GM21390 (cell line): ENCODE results near the gene FOXK2.
"Not testable (repeated sequence)": the region's sequence is repeated elsewhere in the genome, so short reads cannot be mapped to it uniquely, and the experiment has no call there.

Experiments used
- ATAC-seq: cut with Tn5 transposase; IDR thresholded peaks from one replicate; pipeline ENCODE4 v1.9.1; 2021; ENCODE audit not compliant: unreplicated experiment

The FOXK2 gene

DNA sequence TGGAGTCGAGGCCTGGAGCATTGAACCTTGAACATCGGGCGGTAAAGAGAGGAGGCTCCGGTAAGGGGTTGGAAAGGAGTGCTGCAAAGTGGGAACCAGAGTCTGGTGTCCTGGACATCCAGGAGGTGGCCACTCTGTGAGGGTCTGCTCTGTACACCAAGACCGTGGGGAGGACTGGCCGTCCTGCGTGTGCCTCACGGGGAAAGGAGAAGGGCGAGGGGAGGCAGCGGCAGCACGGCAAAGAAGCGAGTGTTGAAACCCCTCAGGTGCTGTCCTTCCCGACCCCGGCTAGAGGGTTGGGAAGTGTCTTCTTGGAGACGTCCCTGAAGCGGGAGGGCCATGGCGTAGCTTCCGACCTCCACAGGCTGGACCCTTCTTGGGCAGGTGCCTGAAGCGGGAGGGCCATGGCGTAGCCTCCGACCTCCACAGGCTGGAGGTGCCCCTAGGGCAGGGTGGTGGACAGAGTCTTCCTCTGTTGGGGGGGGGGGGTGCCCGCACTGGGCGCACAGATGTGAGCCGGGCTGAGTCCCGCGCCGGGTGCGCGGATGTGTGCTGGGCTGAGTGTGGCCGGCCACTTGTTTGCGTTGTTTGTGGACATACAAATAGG lies 42.0 kb downstream of the FOXK2 start:
- ATAC-seq = no peak

- not testable (repeated sequence) for ATAC-seq
Observed at GRCh38 chr17:82562718-82563220, 43.2 kb downstream of the FOXK2 start.

GRCh38 chr17:82563318-82563717 lies 43.8 kb downstream of the FOXK2 start:
- no peak for ATAC-seq

DNA sequence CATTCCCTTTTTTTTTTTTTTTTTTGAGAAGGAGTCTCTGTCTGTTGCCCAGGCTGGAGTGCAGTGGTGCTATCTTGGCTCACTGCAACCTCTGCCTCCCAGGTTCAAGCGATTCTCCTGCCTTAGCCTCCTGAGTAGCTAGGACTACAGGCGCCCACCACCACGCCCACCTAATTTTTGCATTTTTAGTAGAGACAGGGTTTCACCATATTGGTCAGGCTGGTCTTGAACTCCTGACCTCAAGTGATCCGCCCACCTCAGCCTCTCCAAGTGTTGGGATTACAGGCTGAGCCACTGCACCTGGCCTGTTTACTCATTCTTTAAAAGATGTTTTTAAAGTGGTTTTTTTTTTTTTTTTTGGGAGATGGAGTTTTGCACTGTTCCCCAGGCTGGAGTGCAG lies 44.2 kb downstream of the FOXK2 start:
- not testable (repeated sequence) for ATAC-seq

GRCh38 chr17:82564241-82564640 lies 44.7 kb downstream of the FOXK2 start:
- ATAC-seq = no peak

GRCh38 chr17:82565551-82565950 lies 46.0 kb downstream of the FOXK2 start:
- ATAC-seq = no peak

DNA sequence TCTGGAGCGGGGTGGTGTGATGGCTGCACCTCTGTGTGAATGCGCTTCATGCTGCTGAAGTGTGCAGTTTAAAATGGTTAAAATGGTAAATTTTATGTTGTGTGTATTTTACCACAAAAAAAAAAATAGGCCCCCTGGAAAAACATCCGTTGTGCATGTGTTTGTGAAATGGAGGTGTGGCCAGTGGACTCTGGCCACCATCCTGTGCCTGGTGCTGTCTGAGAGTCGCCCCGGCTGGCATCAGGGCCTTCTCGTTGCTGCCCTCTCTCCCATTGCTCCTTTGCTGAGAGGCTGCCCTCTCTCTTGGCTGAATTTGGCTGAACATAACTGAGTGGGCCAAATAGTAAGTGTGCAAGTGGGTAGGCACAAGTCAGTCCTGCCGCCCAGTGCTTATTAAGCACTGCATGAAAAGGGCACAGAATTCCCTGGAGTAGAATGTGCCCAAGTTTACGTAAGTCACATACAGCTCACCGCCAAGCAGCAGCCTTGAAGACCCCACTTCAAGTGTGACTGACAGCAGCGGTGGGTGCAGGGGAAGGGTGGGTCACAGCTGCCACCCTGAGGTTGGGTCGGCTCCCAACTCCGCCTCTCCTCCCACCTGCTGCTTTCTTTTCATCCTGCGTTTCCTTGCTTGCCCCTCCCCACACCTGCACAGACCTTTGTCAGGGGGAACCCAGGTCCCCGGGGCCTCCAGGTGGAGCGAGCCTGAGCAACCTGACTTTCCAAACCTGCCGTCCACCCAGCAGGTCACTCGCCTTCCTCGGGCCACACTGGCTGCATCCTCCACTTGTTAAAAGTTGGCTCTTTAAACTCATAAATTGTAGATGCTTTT lies 46.8 kb downstream of the FOXK2 start:
- no peak for ATAC-seq

DNA sequence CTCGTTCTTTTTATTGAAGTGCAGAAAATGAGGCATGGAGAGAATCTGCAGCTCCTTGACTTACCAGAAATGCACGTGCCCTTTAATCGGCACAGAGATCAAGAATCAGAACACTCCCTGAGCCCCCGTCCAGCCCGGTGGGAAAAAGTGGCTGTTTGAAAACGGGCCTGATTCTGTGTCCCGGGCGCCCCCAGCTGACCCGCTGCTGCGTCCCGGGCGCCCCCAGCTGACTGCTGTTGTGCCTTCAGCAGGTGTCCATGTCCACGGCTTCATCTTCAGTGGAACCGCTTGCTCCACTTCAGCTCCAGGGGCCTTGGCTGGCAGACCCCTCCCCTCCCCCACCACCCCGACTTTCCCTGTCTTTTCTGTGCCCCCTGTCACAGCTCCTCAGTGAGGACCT lies 47.8 kb downstream of the FOXK2 start:
- ATAC-seq = no peak

- ATAC-seq = no peak
Observed at GRCh38 chr17:82568997-82569393, 49.5 kb downstream of the FOXK2 start.

GRCh38 chr17:82569621-82570020 lies 50.1 kb downstream of the FOXK2 start:
- no peak for ATAC-seq

DNA sequence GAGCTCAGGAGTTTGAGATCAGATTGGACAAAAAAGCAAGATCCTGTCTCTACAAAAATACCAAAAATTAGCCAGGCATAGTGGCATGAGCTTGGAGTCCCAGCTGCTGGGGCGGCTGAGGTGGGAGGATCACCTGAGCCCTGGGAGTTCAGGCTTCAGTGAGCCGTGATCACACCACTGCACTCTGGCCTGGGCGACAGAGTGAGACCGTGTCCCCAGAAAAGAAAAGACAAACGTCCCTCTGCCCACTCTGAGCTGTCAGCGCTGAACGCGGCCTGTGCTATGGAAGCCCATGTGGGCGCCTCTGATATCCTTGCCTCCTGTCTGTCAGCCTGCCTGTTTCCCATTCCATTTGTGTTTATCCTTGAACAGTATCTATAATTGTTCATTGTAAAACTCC lies 50.7 kb downstream of the FOXK2 start:
- no peak for ATAC-seq

DNA sequence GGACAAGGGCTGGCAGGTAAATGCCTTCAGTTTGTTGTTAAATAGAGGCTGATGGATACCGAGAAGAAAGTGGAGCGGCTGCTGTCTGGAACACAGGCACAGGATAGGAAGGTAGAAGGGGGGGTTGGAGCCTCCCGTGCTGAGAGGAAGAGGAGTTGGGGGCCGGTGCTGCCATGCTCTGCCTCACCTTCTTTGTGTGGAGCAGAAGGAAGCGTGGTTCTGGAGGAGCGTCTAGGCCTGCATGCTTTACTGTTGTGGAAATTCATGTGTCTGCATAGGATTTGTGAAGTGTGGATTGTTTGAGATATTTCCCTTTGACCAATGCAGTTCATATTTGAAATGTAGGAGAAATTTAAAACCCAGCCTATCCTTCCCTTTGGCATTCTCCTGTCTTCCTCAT lies 52.3 kb downstream of the FOXK2 start:
- ATAC-seq = no peak

DNA sequence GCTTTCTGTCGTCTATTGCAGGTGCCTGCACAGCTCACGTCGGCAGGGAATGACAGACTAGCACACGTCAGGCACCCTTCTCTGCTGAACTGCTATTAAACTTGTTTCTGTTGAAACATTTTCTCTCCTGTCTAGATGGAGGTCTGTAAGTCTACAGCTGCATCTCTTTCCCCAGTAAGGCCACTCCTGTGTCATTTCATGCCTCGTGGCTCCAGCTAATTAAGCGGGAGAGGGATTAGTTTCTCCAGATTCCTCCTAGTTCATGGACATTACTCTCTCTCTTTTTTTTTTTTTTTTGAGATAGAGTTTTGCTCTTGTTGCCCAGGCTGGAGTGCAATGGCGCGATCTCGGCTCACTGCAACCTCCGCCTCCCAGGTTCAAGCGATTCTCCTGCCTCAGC lies 54.5 kb downstream of the FOXK2 start:
- ATAC-seq = no peak

DNA sequence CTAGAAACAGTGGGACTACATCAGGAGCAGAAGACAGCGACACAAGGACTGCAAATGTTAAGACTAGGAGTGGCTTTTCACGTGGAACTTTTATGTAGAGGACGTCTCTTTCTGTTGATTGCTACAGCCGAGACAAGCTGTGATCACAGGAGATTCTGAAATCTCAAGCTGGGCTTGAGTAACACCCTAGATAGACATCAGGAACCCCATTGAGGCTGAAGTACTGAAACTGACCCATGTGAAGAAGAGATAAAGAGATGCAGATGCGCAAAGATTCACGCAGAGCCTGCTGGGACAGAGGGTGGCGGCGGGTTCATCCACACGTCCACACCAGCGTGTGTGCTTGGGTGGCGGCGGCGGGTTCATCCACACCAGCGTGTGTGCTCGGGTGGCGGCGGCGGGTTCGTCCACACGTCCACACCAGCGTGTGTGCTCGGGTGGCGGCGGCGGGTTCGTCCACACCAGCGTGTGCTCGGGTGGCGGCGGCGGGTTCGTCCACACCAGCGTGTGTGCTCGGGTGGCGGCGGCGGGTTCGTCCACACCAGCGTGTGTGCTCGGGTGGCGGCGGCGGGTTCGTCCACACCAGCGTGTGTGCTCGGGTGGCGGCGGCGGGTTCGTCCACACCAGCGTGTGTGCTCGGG lies 56.2 kb downstream of the FOXK2 start:
- ATAC-seq = not testable (repeated sequence)

DNA sequence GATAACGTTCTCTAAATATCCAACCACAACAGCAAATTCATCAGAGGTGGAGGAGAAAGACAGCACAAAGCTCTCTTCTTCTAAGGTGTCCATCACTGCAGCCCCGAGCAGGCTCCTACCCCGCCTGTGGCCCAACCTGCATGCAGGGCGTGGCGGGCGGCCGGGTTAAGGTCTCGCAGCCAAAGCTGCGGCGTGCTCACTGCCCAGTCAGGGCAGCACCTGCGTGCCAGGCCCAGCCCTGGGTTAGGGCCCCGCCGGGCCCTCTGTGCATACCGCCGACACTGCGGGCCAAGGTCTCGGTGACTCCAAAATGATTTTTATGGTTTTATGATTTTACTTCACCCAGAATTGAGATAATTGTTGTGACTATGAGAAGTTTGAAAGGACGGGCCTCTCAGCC lies 57.8 kb downstream of the FOXK2 start:
- no peak for ATAC-seq

GRCh38 chr17:82579969-82580368 lies 60.4 kb downstream of the FOXK2 start:
- ATAC-seq = not testable (repeated sequence)

DNA sequence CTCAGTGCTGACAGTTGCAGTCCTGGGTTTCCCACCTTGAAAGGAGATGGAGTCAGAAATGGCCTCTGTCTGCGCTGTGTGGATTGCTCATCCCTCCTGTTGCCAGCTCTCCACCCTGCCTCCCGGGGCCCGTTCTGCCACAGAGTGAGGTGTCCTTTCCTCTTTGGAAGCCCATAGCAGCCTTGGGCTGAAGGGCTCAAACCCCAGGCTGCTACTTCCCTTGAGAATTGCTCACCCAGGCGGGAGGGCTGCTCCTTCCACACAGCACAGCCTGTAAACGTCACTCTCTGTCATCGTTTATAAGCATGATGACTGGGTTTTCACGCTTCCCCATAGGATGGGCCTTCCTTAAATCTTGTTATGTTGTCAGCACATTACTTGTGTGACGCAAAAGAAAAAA lies 62.7 kb downstream of the FOXK2 start:
- no peak for ATAC-seq

DNA sequence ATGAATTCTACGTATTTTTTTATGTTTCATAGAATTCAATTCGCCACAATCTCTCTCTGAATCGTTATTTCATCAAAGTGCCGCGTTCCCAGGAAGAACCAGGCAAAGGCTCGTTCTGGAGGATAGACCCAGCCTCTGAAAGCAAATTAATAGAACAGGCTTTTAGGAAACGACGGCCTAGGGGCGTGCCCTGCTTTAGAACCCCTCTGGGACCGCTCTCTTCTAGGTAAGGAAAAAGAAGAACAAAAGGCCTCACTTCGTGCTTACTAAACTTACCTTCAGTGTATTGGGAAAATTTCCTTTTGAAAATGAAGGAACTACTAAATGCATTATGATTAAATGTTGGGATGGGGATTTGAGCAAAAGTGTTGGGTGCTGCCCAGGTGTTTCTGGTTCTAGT lies 63.2 kb downstream of the FOXK2 start:
- no peak for ATAC-seq

GRCh38 chr17:82583720-82584234 lies 64.2 kb downstream of the FOXK2 start:
- ATAC-seq = no peak

DNA sequence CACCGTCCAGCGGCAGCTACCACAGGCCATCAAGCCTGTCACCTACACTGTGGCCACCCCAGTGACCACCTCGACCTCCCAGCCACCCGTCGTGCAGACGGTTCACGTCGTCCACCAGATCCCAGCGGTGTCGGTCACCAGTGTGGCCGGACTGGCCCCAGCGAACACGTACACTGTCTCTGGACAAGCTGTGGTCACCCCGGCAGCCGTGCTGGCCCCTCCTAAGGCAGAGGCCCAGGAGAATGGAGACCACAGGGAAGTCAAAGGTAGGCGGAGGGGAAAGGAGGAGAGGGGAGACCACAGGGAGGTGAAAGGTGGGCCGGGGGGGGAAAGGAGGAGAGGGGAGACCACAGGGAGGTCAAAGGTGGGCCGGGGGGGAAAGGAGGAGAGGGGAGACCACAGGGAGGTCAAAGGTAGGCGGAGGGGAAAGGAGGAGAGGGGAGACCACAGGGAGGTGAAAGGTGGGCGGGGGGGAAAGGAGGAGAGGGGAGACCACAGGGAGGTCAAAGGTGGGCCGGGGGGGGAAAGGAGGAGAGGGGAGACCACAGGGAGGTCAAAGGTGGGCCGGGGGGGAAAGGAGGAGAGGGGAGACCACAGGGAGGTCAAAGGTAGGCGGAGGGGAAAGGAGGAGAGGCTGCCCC lies 66.5 kb downstream of the FOXK2 start:
- ATAC-seq = not testable (repeated sequence)

DNA sequence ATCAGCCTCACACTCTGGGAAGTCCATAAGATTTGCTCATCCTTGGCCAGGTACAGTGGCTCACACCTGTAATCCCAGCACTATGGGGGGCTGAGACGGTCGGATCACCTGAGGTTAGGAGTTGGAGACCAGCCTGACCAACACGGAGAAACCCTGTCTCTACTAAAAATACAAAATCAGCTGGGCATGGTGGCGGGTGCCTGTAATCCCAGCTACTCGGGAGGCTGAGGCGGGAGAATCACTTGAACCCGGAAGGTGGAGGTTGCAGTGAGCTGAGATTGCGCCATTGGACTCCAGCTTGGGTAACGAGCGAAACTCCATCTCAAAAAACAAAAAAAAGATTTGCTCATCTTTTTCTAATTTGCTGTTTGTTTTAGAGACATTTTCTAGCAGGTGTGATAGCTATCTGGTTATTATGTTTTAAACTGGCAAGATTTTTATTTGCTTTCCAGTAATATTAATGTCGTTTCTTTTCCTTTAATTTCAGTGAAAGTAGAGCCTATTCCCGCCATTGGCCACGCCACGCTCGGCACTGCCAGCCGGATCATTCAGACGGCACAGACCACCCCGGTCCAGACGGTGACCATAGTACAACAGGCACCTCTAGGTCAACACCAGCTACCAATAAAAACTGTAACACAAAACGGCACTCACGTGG lies 67.2 kb downstream of the FOXK2 start:
- no peak for ATAC-seq
